ENCODE measurements around the gene CDC5L.

CDC5L gene

GRCh38 chr6:44373787-44374186 lies 13.7 kb upstream of the CDC5L start:
- no peak for DNase-seq (ENCODE audit: low read depth in 2 of 2)

DNA sequence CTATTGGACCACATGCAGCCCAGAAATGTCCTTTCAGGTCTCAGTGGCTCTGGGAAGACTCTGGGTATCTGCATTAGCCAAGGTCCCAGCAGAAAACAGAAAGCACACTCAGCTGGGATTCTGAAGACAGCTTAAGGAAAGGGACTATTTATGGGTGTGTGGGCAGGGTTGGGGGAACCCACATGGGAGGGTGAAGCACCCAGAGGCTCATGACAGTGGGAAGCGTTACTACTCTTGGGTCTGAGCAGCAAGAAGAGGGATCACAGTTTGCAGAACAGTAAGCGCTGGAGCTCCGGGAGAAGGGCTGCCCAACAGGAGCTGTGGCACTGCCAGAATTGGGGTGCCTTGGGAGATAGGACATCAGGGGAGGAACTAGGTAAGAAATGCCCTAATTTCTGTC lies 12.4 kb upstream of the CDC5L start:
- no peak for DNase-seq (ENCODE audit: low read depth in 2 of 2)

DNA sequence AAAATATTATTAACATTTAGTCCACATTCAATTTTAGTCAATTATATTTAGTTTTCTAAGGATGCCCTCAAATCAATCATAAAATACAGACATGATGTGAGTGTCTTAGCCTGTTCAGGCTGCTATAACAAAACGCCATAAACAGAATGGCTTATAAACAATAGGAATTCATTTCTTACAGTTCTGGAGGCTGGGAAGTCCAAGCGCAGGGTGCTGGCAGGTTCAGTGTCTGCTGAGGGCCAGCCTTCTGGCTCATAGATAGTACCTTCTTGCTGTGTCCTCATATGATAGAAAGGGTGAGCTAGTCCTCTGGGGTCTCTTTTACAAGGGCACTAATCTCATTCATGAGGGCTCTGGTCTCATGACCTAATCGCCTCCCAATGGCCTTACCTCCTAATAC lies 10.0 kb upstream of the CDC5L start:
- no peak for DNase-seq (ENCODE audit: low read depth in 2 of 2)

- DNase-seq (ENCODE audit: low read depth in 2 of 2): no peak
Measured at GRCh38 chr6:44377971-44378370, 9.5 kb upstream of the CDC5L start.

DNA sequence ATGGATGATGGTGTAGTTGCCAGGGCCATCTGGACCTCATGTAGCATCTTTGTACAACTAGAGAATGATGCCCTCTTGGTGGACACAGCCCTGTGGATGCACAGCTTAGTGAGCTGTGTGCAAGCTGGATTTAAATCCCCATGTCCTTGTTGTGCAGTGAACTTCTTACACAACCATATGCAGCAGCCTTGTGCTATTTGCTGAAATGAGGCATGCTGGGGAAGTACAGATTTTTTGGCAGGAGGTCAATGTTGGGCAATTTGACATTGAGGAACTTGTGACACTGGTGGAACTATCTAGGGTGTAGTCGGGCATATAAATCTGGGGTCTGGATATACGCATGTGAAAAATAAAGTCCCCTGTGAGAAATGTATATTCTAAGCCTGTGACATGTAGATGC lies 5.8 kb upstream of the CDC5L start:
- no peak for DNase-seq (ENCODE audit: low read depth in 2 of 2)

DNA sequence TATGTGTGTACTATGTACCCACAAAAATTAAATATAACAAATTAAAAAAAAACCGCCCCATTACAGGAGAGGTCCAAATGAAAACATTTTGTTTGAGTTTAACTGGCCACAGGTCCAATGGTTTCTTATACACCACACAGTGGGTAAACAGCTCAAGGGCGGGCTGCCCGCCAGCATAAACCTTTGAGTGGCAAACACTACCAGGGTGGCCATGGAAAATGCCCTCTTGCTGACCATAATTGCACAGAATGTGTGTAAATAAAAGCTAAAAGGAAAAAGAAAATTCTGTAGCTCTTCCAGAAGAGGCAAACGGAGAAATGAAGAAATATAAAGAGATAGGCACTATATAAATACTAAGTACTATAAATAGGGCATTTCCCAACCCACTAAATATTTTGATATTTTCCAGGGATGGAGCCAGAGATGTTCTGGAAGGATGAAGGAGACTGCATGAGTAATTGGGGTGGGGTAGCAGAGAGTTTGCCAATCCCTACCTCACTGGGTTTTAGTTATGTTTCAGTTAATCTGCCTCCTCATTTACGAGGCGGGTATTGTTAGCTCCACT lies 1.1 kb upstream of the CDC5L start:
- DNase-seq (ENCODE audit: low read depth in 2 of 2): no peak

GRCh38 chr6:44386929-44387345 lies 569 bp upstream of the CDC5L start:
- DNase-seq (ENCODE audit: low read depth in 2 of 2): no peak

GRCh38 chr6:44388135-44388487 lies 605 bp downstream of the CDC5L start:
- DNase-seq (ENCODE audit: low read depth in 2 of 2): no peak

DNA sequence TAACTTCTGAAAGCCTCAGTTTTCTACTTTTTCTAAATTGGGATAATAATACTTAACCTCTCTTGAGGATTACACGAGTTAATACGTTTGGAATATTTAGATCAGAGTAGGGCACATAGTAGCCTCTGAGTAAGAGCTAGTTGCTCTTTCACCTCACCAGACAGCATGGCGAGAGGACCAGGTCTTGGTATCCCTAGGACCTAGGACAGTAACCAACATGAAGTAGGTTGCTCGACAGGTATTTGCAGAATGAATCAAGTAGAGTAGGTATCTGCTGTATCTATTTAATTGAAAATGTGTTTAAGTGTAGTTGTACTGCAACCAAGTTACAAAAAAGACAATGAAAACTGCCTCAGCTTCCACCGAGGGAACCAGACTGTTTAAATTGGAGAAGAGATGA lies 1.4 kb downstream of the CDC5L start:
- DNase-seq (ENCODE audit: low read depth in 2 of 2): no peak

GRCh38 chr6:44390158-44390683 lies 2.7 kb downstream of the CDC5L start:
- DNase-seq (ENCODE audit: low read depth in 2 of 2): no peak

DNA sequence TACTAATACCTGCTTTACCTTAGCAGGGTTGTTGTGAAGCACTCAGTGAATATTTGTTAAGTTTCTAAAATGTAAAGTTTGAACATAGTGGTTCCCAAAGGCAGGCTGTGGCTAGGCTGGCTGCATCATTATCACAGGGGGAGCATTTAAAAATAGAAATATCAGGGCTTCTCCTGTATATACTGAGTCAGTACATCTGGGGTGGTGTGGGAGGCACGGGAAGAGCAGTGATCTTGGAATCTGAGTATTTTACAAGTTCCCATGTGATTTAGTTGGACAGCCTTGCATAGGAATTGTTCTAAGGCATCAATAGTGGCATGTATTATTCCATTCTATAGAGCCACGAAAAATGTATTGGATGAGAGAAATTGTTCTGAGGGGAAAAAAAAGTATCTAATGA lies 8.0 kb downstream of the CDC5L start:
- DNase-seq (ENCODE audit: low read depth in 2 of 2): no peak

DNA sequence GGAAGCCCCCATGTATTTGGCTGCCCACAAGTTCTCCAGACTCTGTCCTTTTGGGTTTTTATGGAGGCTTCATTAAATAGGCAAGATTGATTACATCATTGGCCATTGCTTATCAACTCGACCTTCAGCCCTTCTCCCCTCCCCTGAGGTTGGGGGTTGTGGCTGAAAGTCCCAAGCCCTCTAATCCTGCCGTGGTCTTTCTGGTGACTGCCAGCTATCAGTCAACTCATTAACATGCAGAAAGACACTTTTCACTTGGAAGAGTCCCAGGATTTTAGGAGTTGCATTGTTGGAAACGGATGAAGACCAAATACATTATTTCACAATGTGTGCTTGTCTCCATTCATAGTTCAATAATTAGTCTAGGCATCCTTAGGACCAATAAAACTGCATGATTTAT lies 9.5 kb downstream of the CDC5L start:
- DNase-seq (ENCODE audit: low read depth in 2 of 2): no peak

DNA sequence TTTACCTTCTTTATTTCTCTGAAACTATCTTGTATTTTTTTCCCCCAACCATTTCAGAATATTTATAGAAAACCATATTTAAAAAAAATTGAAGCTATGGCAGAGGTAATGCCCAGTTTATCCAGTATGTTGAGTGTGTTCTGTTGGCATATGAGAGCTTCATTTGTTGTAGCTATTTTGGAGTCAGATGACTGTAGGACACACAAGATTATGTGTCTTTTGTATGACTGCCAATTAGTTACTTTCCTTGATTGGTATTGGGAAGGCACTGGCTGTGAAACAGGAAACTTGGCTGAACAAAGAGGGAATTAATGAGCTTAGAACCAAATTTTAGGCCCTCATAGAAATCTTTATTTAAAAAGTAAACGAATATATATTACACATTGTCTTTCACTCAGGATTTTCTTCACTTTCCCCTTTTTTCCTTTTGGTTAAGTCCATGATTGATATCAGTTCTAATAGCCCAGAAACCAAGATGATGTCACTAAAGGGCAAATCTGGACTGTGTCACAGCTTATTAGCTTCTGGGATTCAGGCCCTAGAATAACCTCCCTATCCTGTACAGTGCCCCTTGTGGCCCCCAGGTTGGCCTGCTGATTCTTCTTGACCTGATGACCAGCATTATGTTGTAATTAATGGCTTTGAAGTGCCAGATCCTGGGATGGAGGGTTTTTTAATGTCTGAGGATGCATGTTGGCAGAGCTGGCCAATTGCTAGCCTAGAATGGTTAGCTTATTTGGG lies 10.1 kb downstream of the CDC5L start:
- no peak for DNase-seq (ENCODE audit: low read depth in 2 of 2)

GRCh38 chr6:44399991-44400390 lies 12.5 kb downstream of the CDC5L start:
- DNase-seq (ENCODE audit: low read depth in 2 of 2): no peak

DNA sequence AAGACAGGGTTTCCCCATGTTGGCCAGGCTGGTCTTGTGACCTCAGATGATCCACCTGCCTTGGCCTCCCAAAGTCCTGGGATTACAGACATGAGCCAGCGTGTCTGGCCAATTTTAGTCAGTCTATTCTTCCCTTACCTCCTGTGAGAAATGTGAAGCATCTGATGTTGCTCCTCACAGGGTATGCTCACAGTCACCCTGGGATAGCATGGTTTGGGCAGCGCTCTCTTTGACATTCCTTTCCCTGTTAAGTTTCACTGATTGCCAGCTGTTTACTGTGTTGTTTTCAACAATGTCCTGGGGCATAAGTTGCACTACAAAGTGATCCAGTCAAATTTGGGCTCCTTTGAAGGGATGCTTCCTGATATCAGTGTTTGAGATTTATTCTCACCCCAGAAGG lies 13.1 kb downstream of the CDC5L start:
- DNase-seq (ENCODE audit: low read depth in 2 of 2): no peak

- DNase-seq (ENCODE audit: low read depth in 2 of 2): no peak
Measured at GRCh38 chr6:44401138-44401537, 13.6 kb downstream of the CDC5L start.

GRCh38 chr6:44404022-44404714 lies 16.7 kb downstream of the CDC5L start:
- no peak for DNase-seq (ENCODE audit: low read depth in 2 of 2)

- DNase-seq (ENCODE audit: low read depth in 2 of 2): no peak
Measured at GRCh38 chr6:44404715-44405099, 17.2 kb downstream of the CDC5L start.

GRCh38 chr6:44407951-44408670 lies 20.6 kb downstream of the CDC5L start:
- DNase-seq (ENCODE audit: low read depth in 2 of 2): no peak

- no peak for DNase-seq (ENCODE audit: low read depth in 2 of 2)
Measured at GRCh38 chr6:44409207-44409794, 21.8 kb downstream of the CDC5L start.

DNA sequence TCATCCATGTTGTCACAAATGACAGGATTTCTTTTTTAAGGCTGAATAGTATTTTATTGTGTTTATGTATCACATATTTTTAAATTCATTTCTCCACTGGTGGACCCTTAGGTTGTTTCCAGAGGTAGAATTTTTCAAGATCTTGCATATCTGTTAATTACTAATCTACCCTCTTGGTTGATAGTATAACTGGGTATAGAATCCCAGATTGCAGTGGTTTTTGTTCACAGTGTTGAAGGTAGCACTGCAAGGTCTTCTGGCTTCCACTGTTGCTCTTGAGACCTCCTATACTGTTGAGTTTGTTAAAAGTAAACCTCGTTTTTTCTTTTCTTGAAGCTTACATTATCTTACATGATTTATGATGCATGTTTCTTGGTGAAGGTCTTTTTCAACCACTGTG lies 22.9 kb downstream of the CDC5L start:
- no peak for DNase-seq (ENCODE audit: low read depth in 2 of 2)

- no peak for DNase-seq (ENCODE audit: low read depth in 2 of 2)
Measured at GRCh38 chr6:44411141-44411540, 23.6 kb downstream of the CDC5L start.

Data from stimulated activated CD8-positive, alpha-beta memory T cell treated with anti-CD3 and anti-CD28 coated beads, Interleukin-15, amount 100 ng/mL, for 4 hours (primary cell).